Small intestine (tissue), 7 donors: ENCODE data around the gene CLASP2. TPM values are rescaled to one million over a fixed set of nuclear protein-coding genes. Genes with fewer than 3 reads are reported as not detected.

Experiments used
- DNase-seq, 2 donors: peaks; one replicate each; pipeline versions ENCODE4 v3.0.0 to v3.0.0-alpha.2; 2013
- FAIRE-seq: peaks from 2 replicates; lab custom pipeline; 2012; peaks lifted over from hg19 to GRCh38; lab: Jason Lieb, UNC
- H3K27ac ChIP-seq, 3 donors: one replicate each; pipeline ENCODE4 v1.5.1; 2013; ENCODE audit warnings: low read length in 2 of 3, mild to moderate bottlenecking in 2 of 3, control low read depth in 1 of 3, inconsistent platforms in 1 of 3, low read depth in 1 of 3, moderate library complexity in 1 of 3
- H3K27me3 ChIP-seq, 3 donors: one replicate each; pipeline ENCODE4 v1.6.1; 2013; ENCODE audit warnings: low read length in 3 of 3, inconsistent platforms in 1 of 3; ENCODE audit not compliant: control insufficient read depth in 3 of 3, insufficient read depth in 3 of 3
- H3K36me3 ChIP-seq, 3 donors: one replicate each; pipeline ENCODE4 v1.6.1; 2013; ENCODE audit warnings: low read length in 3 of 3, inconsistent platforms in 1 of 3, low read depth in 1 of 3, mild to moderate bottlenecking in 1 of 3, moderate library complexity in 1 of 3; ENCODE audit not compliant: control insufficient read depth in 3 of 3, insufficient read depth in 2 of 3
- H3K4me1 ChIP-seq, 3 donors: one replicate each; pipeline ENCODE4 v1.6.1; 2013; ENCODE audit warnings: low read length in 2 of 3, inconsistent platforms in 1 of 3, low read depth in 1 of 3, mild to moderate bottlenecking in 1 of 3, moderate library complexity in 1 of 3; ENCODE audit not compliant: control insufficient read depth in 3 of 3, insufficient read depth in 2 of 3
- H3K4me3 ChIP-seq, 3 donors: one replicate each; pipeline ENCODE4 v1.5.1; 2013; ENCODE audit warnings: low read length in 3 of 3, control low read depth in 1 of 3, inconsistent platforms in 1 of 3, low read depth in 1 of 3, mild to moderate bottlenecking in 1 of 3, moderate library complexity in 1 of 3
- H3K9me3 ChIP-seq, 2 donors: one replicate each; pipeline ENCODE4 v1.6.1; 2013; ENCODE audit warnings: low read depth in 1 of 2, low read length in 1 of 2; ENCODE audit not compliant: control insufficient read depth in 2 of 2, insufficient read depth in 1 of 2
- WGBS, 3 donors: extraction: QIAGEN DNeasy Blood & Tissue Kit; methylation state at CpG; one replicate each; pipeline ENCODE4 v1.1.7; 2013; 5-methylcytosine and 5-hydroxymethylcytosine counted together
- polyA plus RNA-seq, 4 donors: library from polyadenylated mRNA; stranded (reverse) in 3 of 4; unstranded in 1 of 4; fragments of 200-250 nt in 3 of 4; fragments of 120-200 nt in 1 of 4; gene quantifications; one replicate each; pipeline versions ENCODE4 v1.2.1 to v1.2.3, GENCODE V29; 2013
- donor health status: healthy with polysubstance abuse.
- donor health status: control.
- donor health status: control.
- donor health status: Bipolar disorder and iron deficiency.
- donor health status: healthy.

The CLASP2 gene
- polyA plus RNA-seq, 4 donors: 5.4 to 30.8 (median 10.6) TPM

GRCh38 chr3:33544126-33544525 lies 173.9 kb downstream of the CLASP2 start:
- Histone ChIP-seq H3K27me3 (no peaks in the 10 kb centered on the region), H3K9me3 (peaks cover 0 to 2% of the 10 kb centered on the region in 2 donors), H3K4me3 (no peak overlapping the region), H3K27ac (no peak overlapping the region), H3K36me3 (peaks cover 0 to 16% (median 4%) of the 10 kb centered on the region in 3 donors), H3K4me1 (no peaks in the 10 kb centered on the region)
- FAIRE-seq: no peak
- no peak for DNase-seq
- WGBS, 3 donors: 63 to 80% (median 74%) methylated on average over 1 of the region's 1 CpG

GRCh38 chr3:33543601-33544000 lies 174.5 kb downstream of the CLASP2 start:
- no peak overlapping the region for H3K4me3 ChIP-seq
- peaks cover 0 to 14% (median 4%) of the 10 kb centered on the region in 3 donors for H3K36me3 ChIP-seq
- WGBS, 3 donors: 85 to 100% (median 89%) methylated on average over 1 of the region's 1 CpG
- H3K27me3 ChIP-seq: no peaks in the 10 kb centered on the region
- no peak overlapping the region for H3K27ac ChIP-seq
- peaks cover 0 to 2% of the 10 kb centered on the region in 2 donors for H3K9me3 ChIP-seq
- FAIRE-seq: no peak
- DNase-seq: no peak
- H3K4me1 ChIP-seq: no peaks in the 10 kb centered on the region

- H3K9me3 ChIP-seq: no peaks in the 10 kb centered on the region
- no peak overlapping the region for H3K27ac ChIP-seq
- FAIRE-seq (no peak), DNase-seq (no peak)
- no peak overlapping the region for H3K4me3 ChIP-seq
- H3K27me3 ChIP-seq: no peaks in the 10 kb centered on the region
- peaks cover 0 to 19% (median 7%) of the 10 kb centered on the region in 3 donors for H3K36me3 ChIP-seq
- H3K4me1 ChIP-seq: no peaks in the 10 kb centered on the region
These were observed 176.1 kb downstream of the CLASP2 start for GRCh38 chr3:33541918-33542317.

GRCh38 chr3:33538678-33539339 lies 179.2 kb downstream of the CLASP2 start:
- no peak overlapping the region for H3K27ac ChIP-seq
- 93 to 97% (median 95%) methylated on average over 4 of the region's 4 CpGs for WGBS, 3 donors
- no peak for FAIRE-seq
- H3K9me3 ChIP-seq: no peaks in the 10 kb centered on the region
- H3K4me3 ChIP-seq: no peak overlapping the region
- H3K4me1 ChIP-seq: no peaks in the 10 kb centered on the region
- no peaks in the 10 kb centered on the region for H3K27me3 ChIP-seq
- no peak for DNase-seq
- peaks cover 0 to 22% (median 16%) of the 10 kb centered on the region in 3 donors for H3K36me3 ChIP-seq

GRCh38 chr3:33537133-33537532 lies 180.9 kb downstream of the CLASP2 start:
- DNase-seq (no peak), FAIRE-seq (no peak)
- no peaks in the 10 kb centered on the region for H3K27me3 ChIP-seq
- H3K27ac ChIP-seq: no peak overlapping the region
- no peaks in the 10 kb centered on the region for H3K4me1 ChIP-seq
- H3K4me3 ChIP-seq: no peak overlapping the region
- no peaks in the 10 kb centered on the region for H3K9me3 ChIP-seq
- H3K36me3 ChIP-seq: peaks cover 3 to 24% (median 16%) of the 10 kb centered on the region in 3 donors

GRCh38 chr3:33526787-33527186 lies 191.3 kb downstream of the CLASP2 start:
- 93 to 98% (median 97%) methylated on average over 1 of the region's 1 CpG for WGBS, 3 donors
- no peak for FAIRE-seq
- no peak for DNase-seq

GRCh38 chr3:33525232-33525631 lies 192.8 kb downstream of the CLASP2 start:
- Histone ChIP-seq H3K4me3 (no peak overlapping the region), H3K36me3 (peaks cover 0 to 22% (median 2%) of the 10 kb centered on the region in 3 donors), H3K4me1 (no peaks in the 10 kb centered on the region), H3K27ac (no peak overlapping the region), H3K27me3 (no peaks in the 10 kb centered on the region), H3K9me3 (peaks cover 0 to 22% of the 10 kb centered on the region in 2 donors)
- DNase-seq (no peak), FAIRE-seq (no peak)
- 94 to 100% (median 95%) methylated on average over 2 of the region's 2 CpGs for WGBS, 3 donors

More at GRCh38 chr3:33526787-33527186, 191.3 kb downstream of the CLASP2 start:
- Histone ChIP-seq H3K4me3 (no peak overlapping the region), H3K36me3 (peaks cover 1 to 26% (median 1%) of the 10 kb centered on the region in 3 donors), H3K9me3 (peaks cover 0 to 22% of the 10 kb centered on the region in 2 donors), H3K27ac (no peak overlapping the region), H3K4me1 (no peaks in the 10 kb centered on the region), H3K27me3 (no peaks in the 10 kb centered on the region)

GRCh38 chr3:33523093-33523667 lies 194.9 kb downstream of the CLASP2 start:
- no peaks in the 10 kb centered on the region for H3K4me1 ChIP-seq
- peaks cover 0 to 17% of the 10 kb centered on the region in 2 donors for H3K9me3 ChIP-seq
- no peak overlapping the region for H3K4me3 ChIP-seq
- peaks cover 2 to 23% (median 3%) of the 10 kb centered on the region in 3 donors for H3K36me3 ChIP-seq
- no peak overlapping the region for H3K27ac ChIP-seq
- no peaks in the 10 kb centered on the region for H3K27me3 ChIP-seq
- WGBS, 3 donors: 95 to 98% (median 96%) methylated on average over 3 of the region's 3 CpGs
- DNase-seq (no peak), FAIRE-seq (no peak)
